GM23338 (cell line): Measurements from ENCODE around the gene CMSS1. TPM values are rescaled to one million over a fixed set of nuclear protein-coding genes. Genes with fewer than 3 reads are reported as not detected.

Experiments used
- ATAC-seq: fragments of 200-7000 bp; cut with Tn5 transposase; 3 replicates; pipeline ENCODE4 v1.9.1; 2020
- DNase-seq: peaks from one replicate; pipeline ENCODE4 v3.0.0-alpha.2; 2015; ENCODE audit warnings: low spot score
- H2AFZ ChIP-seq: fragments of 200-600 bp; sonication (generic); 2 replicates; pipeline ENCODE4 v1.8.0; 2016; ENCODE audit warnings: antibody characterized with exemption, mild to moderate bottlenecking, moderate library complexity
- H3F3A ChIP-seq: fragments of 200-600 bp; sonication (generic); replicated peaks from 2 replicates; pipeline ENCODE4 v1.8.0; 2017; ENCODE audit warnings: antibody characterized with exemption, mixed run types, low read depth
- H3K27ac ChIP-seq: fragments of 200-600 bp; sonication (generic); 2 replicates; pipeline ENCODE4 v1.6.1; 2016; ENCODE audit warnings: low read depth
- H3K27me3 ChIP-seq: fragments of 200-600 bp; sonication (generic); 2 replicates; pipeline ENCODE4 v1.8.0; 2016; ENCODE audit warnings: mild to moderate bottlenecking, mixed run types, moderate library complexity; ENCODE audit not compliant: insufficient read depth
- H3K36me3 ChIP-seq: fragments of 200-600 bp; sonication (generic); 2 replicates; pipeline ENCODE4 v1.8.0; 2016; ENCODE audit warnings: mild to moderate bottlenecking; ENCODE audit not compliant: insufficient read depth
- H3K4me1 ChIP-seq: fragments of 200-600 bp; sonication (generic); 2 replicates; pipeline ENCODE4 v1.8.0; 2016; ENCODE audit warnings: mild to moderate bottlenecking, moderate library complexity; ENCODE audit not compliant: insufficient read depth
- H3K4me2 ChIP-seq: fragments of 200-600 bp; sonication (generic); 2 replicates; pipeline ENCODE4 v1.7.1; 2017; ENCODE audit warnings: mixed run types
- H3K4me3 ChIP-seq: fragments of 200-600 bp; sonication (generic); 2 replicates; pipeline ENCODE4 v1.6.1; 2016; ENCODE audit warnings: mixed run types
- H3K79me2 ChIP-seq: fragments of 200-600 bp; sonication (generic); replicated peaks from 2 replicates; pipeline ENCODE4 v1.8.0; 2017; ENCODE audit warnings: mild to moderate bottlenecking; ENCODE audit not compliant: insufficient read depth
- H3K9me2 ChIP-seq: fragments of 200-600 bp; sonication (generic); 2 replicates; pipeline ENCODE4 v1.8.0; 2017; ENCODE audit not compliant: insufficient read depth
- H4K20me1 ChIP-seq: fragments of 200-600 bp; sonication (generic); replicated peaks from 2 replicates; pipeline ENCODE4 v1.8.0; 2017; ENCODE audit warnings: mild to moderate bottlenecking; ENCODE audit not compliant: insufficient read depth
- H3K27ac Mint-ChIP-seq: 2 replicates; pipeline ENCODE4 v1.8.0; 2020; ENCODE audit warnings: inconsistent platforms, mild to moderate bottlenecking, moderate library complexity, mixed read lengths
- H3K27me3 Mint-ChIP-seq: 3 replicates; pipeline ENCODE4 v1.8.0; 2022; ENCODE audit warnings: low read depth, mild to moderate bottlenecking, moderate library complexity, mixed read lengths, inconsistent platforms; ENCODE audit not compliant: insufficient read depth, poor library complexity
- H3K36me3 Mint-ChIP-seq: 3 replicates; pipeline ENCODE4 v1.8.0; 2021; ENCODE audit warnings: low read depth, mild to moderate bottlenecking, inconsistent platforms, moderate library complexity, mixed read lengths
- H3K4me1 Mint-ChIP-seq: 3 replicates; pipeline ENCODE4 v1.8.0; 2020; ENCODE audit warnings: mild to moderate bottlenecking, inconsistent platforms, mixed read lengths
- H3K4me3 Mint-ChIP-seq: 3 replicates; pipeline ENCODE4 v1.8.0; 2021; ENCODE audit warnings: moderate library complexity, mild to moderate bottlenecking, inconsistent platforms, mixed read lengths
- H3K9me3 Mint-ChIP-seq: 3 replicates; pipeline ENCODE4 v1.8.0; 2020; ENCODE audit warnings: moderate library complexity, mild to moderate bottlenecking, inconsistent platforms, mixed read lengths
- CREB1 ChIP-seq: fragments of 250-450 bp; sonication (Bioruptor Pico); IDR thresholded peaks from 2 replicates; pipeline ENCODE4 v1.5.0; 2020; ENCODE audit warnings: low read depth, mild to moderate bottlenecking, moderate library complexity
- CTCF ChIP-seq, 2 experiments: fragments of 200-600 bp in 1 of 2; sonication (generic) in 1 of 2; conservative IDR thresholded peaks; 2 replicates each; pipeline versions ENCODE4 v1.5.1 to v1.6.1; 2016 to 2017; ENCODE audit warnings: antibody characterized with exemption in 2 of 2, low read depth in 2 of 2, mild to moderate bottlenecking in 2 of 2, moderate library complexity in 1 of 2
- ETS1 ChIP-seq: IDR thresholded peaks from 2 replicates; pipeline ENCODE4 v1.6.1; 2016; ENCODE audit warnings: antibody characterized with exemption
- EZH2 ChIP-seq: fragments of 200-600 bp; sonication (generic); IDR thresholded peaks from one replicate; pipeline ENCODE4 v1.8.0; 2017; ENCODE audit warnings: antibody characterized with exemption, mild to moderate bottlenecking, low read depth; ENCODE audit not compliant: unreplicated experiment
- EZH2phosphoT487 ChIP-seq: fragments of 200-600 bp; sonication (generic); IDR thresholded peaks from one replicate; pipeline ENCODE4 v1.8.1; 2018; ENCODE audit warnings: antibody characterized with exemption; ENCODE audit not compliant: unreplicated experiment
- JUNB ChIP-seq: IDR thresholded peaks from one replicate; pipeline ENCODE4 v1.6.1; 2016; ENCODE audit warnings: antibody characterized with exemption; ENCODE audit not compliant: unreplicated experiment
- NANOG ChIP-seq: IDR thresholded peaks from 2 replicates; pipeline ENCODE4 v1.6.1; 2016; ENCODE audit warnings: antibody characterized with exemption, borderline replicate concordance
- POLR2AphosphoS5 ChIP-seq: IDR thresholded peaks from 2 replicates; pipeline ENCODE4 v1.6.1; 2016; ENCODE audit warnings: antibody characterized with exemption, low read depth
- REST ChIP-seq: IDR thresholded peaks from one replicate; pipeline ENCODE4 v1.6.1; 2018; ENCODE audit warnings: antibody characterized with exemption; ENCODE audit not compliant: unreplicated experiment
- STAT1 ChIP-seq: IDR thresholded peaks from one replicate; pipeline ENCODE4 v1.6.1; 2016; ENCODE audit warnings: antibody characterized with exemption; ENCODE audit not compliant: unreplicated experiment
- ZNF114 ChIP-seq: fragments of 250-450 bp; sonication (Bioruptor Pico); IDR thresholded peaks from 2 replicates; pipeline ENCODE4 v1.5.0; 2020; ENCODE audit warnings: mild to moderate bottlenecking, moderate library complexity
- ZNF331 ChIP-seq: fragments of 250-450 bp; sonication (Bioruptor Pico); IDR thresholded peaks from 2 replicates; pipeline ENCODE4 v1.5.0; 2020; ENCODE audit warnings: low read depth, mild to moderate bottlenecking, moderate library complexity
- ZNF462 ChIP-seq: fragments of 250-450 bp; sonication (Bioruptor Pico); IDR thresholded peaks from 2 replicates; pipeline ENCODE4 v1.5.0; 2020; ENCODE audit warnings: mild to moderate bottlenecking, moderate library complexity
- polyA plus RNA-seq: library from polyadenylated mRNA; unstranded; fragments of >200 nt; fragmentation: Nextera tagmentation; extraction: Ambion mirVana; gene quantifications from 2 replicates; pipeline ENCODE4 v1.2.1, GENCODE V29; 2016
- total RNA-seq: library from RNA; depleted of rRNA; stranded (reverse); fragments of >200 nt; shearing (Covaris generic); gene quantifications from 2 replicates; pipeline ENCODE4 v1.2.3, GENCODE V29; 2014

CMSS1 gene
- total and polyA plus RNA-seq, 2 experiments from 2014 or later: 39.4 to 187 TPM

- no peaks in the 10 kb centered on the region for H4K20me1 ChIP-seq
- H3K4me1 ChIP-seq: no peaks in the 10 kb centered on the region
- Mint-ChIP-seq H3K9me3 (no peaks in the 10 kb centered on the region), H3K4me1 (no peaks in the 10 kb centered on the region), H3K36me3 (no peaks in the 10 kb centered on the region), H3K27me3 (no peaks in the 10 kb centered on the region), H3K4me3 (no peak overlapping the region), H3K27ac (0 out of 2 replicates have a peak overlapping the region, but pooled peaks have one; percentile 24)
- no peaks in the 10 kb centered on the region for H3K27me3 ChIP-seq
- H2AFZ ChIP-seq: no peak overlapping the region
- no peak for ATAC-seq
- no peak for DNase-seq
- no peak overlapping the region for H3K4me3 ChIP-seq
- no peaks in the 10 kb centered on the region for H3K79me2 ChIP-seq
- H3K27ac ChIP-seq: no peak overlapping the region
- H3K9me2 ChIP-seq: no peaks in the 10 kb centered on the region
- no peaks in the 10 kb centered on the region for H3F3A ChIP-seq
- H3K36me3 ChIP-seq: no peaks in the 10 kb centered on the region
- H3K4me2 ChIP-seq: no peak overlapping the region
- no peak for TF ChIP-seq STAT1
- no peak for TF ChIP-seq ZNF331 (CRISPR knock-in tag)
- no peak for TF ChIP-seq JUNB
- no peak for TF ChIP-seq REST
- TF ChIP-seq EZH2: no peak
- no peak for TF ChIP-seq EZH2phosphoT487
- TF ChIP-seq ZNF462 (CRISPR knock-in tag): no peak
- TF ChIP-seq CTCF (conservative IDR thresholded peaks at IDR 0.05; ENCODE audit: low read depth in 2 of 2): no peak
- no peak for TF ChIP-seq ETS1
- TF ChIP-seq ZNF114 (CRISPR knock-in tag): no peak
- no peak for TF ChIP-seq CREB1 (CRISPR knock-in tag)
- no peak for TF ChIP-seq POLR2AphosphoS5
- TF ChIP-seq NANOG: no peak
These were observed 205.9 kb downstream of the CMSS1 start for GRCh38 chr3:100023595-100023994.
